Measurements from ENCODE around the gene DDX49.
A peak's percentile ranks its signal among the peaks of the same experiment; 100 is the strongest.

Gene DDX49

DNA sequence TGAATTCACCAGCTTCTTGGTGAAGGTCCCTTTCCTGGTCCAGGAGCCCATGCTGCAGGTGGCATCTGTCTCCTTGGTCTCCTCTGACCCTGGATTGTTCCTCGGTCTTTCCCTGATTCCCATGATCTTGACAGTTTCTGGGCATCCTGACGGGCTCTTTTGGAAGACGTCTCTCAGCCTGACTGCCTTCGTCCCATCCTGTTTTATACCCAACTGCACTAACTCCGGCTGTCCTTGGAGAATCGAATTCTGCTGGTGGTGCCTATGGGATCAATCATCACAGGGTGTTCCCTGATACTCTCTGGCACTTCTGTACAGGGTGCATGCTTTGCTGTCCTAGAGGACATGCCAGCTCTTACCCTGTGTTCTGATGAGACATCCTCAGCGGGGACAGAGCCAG is 42.6 kb upstream of the DDX49 start:
- no peak for DNase-seq (ENCODE audit: low spot score)
- ChIA-PET CTCF (interaction anchor here (0.5 kb wide), 1 partner anchor 900 kb away, joined by 3 read pairs; no protein-coding TSS in a partner anchor), POLR2A (ENCODE audit: low non-redundant PET) (interaction anchor here (0.5 to 0.7 kb wide), 2 partner anchors 287 to 462 kb away, joined by 4 to 5 read pairs; no protein-coding TSS in a partner anchor)
- TF ChIP-seq, protein P1, sequence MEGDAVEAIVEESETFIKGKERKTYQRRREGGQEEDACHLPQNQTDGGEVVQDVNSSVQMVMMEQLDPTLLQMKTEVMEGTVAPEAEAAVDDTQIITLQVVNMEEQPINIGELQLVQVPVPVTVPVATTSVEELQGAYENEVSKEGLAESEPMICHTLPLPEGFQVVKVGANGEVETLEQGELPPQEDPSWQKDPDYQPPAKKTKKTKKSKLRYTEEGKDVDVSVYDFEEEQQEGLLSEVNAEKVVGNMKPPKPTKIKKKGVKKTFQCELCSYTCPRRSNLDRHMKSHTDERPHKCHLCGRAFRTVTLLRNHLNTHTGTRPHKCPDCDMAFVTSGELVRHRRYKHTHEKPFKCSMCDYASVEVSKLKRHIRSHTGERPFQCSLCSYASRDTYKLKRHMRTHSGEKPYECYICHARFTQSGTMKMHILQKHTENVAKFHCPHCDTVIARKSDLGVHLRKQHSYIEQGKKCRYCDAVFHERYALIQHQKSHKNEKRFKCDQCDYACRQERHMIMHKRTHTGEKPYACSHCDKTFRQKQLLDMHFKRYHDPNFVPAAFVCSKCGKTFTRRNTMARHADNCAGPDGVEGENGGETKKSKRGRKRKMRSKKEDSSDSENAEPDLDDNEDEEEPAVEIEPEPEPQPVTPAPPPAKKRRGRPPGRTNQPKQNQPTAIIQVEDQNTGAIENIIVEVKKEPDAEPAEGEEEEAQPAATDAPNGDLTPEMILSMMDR (conservative IDR thresholded peaks at IDR 0.05; ENCODE audit: low read depth) = no peak
- H3K27ac ChIP-seq = peak overlapping the region; percentile 2; the same call in 1 of the 2 replicates

GRCh38 chr19:18878058-18878797 is 41.3 kb upstream of the DDX49 start:
- TF ChIP-seq, protein P1 (conservative IDR thresholded peaks at IDR 0.05; ENCODE audit: low read depth) = no peak
- peak overlapping the region; percentile 2; the same call in 1 of the 2 replicates for H3K27ac ChIP-seq
- ChIA-PET CTCF (interaction anchor here (0.6 kb wide), 2 partner anchors 12 to 17 kb away, joined by 3 read pairs; no protein-coding TSS in a partner anchor), POLR2A (ENCODE audit: low non-redundant PET) (no interaction called here)
- no peak for DNase-seq (ENCODE audit: low spot score)

DNA sequence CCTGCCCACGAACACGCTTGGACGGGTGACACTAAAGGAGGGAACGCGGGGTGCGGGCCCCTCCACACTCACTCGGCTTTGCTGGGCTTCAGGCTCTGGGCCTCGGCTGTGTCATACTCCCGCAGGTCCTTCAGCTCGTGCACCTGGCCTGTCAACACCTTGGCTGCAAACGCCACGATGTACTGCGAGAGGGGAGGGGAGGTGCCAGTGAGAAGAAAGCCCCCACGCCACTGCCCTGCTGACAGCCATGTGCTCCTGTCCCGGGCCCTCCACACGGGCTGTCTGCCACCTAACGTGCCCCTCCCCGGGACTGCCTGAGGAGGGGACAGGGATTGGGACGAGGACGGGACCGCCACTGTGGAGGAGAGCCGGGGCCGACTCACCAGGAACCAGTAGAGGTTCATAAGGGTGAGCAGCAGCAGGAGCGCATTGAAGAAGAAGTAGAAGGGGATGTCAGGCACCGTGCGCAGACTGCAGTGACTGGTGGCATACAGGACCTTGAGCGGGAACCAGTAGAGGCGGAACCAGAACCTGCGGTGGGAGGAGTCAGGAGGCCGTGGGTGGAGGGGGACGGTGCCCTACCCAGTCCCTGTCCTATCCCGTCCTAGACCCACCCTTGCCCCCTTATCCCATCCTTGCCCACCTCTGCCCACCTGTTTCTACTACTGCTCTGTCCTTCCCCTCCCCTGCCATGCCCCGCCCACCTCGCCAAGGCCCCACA is 40.5 kb upstream of the DDX49 start:
- POLR2A ChIA-PET (ENCODE audit: low non-redundant PET) = no interaction called here
- CTCF ChIA-PET = interaction anchor here (0.6 kb wide), 1 partner anchor 17 kb away, joined by 3 read pairs; no protein-coding TSS in a partner anchor
- TF ChIP-seq, protein P1 (conservative IDR thresholded peaks at IDR 0.05; ENCODE audit: low read depth) = no peak
- H3K27ac ChIP-seq = peak overlapping the region; percentile 5; the same call in 1 of the 2 replicates
- DNase-seq (ENCODE audit: low spot score) = no peak

DNA sequence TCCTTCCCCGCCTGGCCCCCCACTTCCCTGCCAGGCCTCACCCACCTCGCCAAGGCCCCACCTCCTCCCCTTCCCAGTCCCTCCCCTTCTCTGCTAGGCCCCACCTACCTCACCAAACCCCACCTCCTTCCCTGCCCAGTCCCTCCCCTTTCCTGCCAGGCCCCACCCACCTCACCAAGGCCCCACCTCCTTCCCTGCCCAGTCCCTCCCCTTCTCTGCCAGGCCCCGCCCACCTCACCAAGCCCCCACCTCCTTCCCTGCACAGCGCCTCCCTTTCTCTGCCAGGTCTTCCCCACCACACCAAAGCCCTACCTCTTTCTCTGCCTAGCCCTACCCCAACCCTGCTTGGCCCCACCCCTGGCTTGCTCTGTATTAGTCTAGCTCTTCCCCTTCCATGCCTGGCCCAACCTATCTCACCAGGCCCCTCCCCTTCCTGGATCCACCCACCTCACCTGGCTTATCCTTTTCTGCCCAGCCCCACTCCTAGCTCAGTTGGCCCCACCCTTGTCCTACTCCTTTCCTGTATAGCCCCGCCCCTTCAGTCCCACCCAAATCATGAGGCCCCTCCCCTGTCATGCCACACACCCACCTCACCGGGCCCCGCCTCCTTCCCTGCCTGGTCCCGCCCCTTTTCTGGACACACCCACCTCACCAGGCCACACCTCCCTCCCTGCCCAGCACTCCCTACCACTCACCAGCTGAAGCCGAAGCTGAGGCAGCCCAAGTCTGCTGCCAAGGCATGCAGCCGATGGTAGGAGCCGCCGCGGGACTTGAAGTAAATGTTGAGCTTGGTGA is 39.7 kb upstream of the DDX49 start:
- DNase-seq (ENCODE audit: low spot score) = peak; percentile 59
- TF ChIP-seq, protein P1 (conservative IDR thresholded peaks at IDR 0.05; ENCODE audit: low read depth) = no peak
- ChIA-PET POLR2A (ENCODE audit: low non-redundant PET) (no interaction called here), CTCF (interaction anchor here (0.5 to 1.5 kb wide), 2 partner anchors 14 to 339 kb away, joined by 3 to 5 read pairs; no protein-coding TSS in a partner anchor)
- peak overlapping the region; percentile 17 for H3K27ac ChIP-seq

DNA sequence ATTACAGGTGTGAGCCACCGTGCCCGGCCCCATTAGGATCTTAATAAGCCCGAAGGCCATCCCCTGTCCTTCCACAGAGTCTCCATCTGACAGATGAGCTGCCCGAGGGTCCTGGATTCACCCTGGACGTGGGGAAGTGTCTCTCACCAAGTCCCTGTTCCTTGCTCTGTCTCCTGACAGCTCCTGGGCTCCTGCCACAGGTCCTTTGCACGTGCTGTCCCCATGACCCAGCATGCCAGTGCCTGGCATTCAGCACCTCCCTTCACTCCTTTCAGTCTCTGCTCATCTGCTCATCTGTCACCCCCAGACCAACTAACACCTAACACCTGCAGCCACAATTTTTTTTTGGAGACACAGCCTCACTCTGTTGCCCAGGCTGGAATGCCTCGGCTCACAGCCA is 38.0 kb upstream of the DDX49 start:
- TF ChIP-seq, protein P1 (conservative IDR thresholded peaks at IDR 0.05; ENCODE audit: low read depth) = no peak
- no peak overlapping the region for H3K27ac ChIP-seq
- DNase-seq (ENCODE audit: low spot score) = no peak
- ChIA-PET CTCF (interaction anchor here (1.5 kb wide), 1 partner anchor 15 kb away, joined by 5 read pairs; no protein-coding TSS in a partner anchor), POLR2A (ENCODE audit: low non-redundant PET) (no interaction called here)

Measured in RWPE1 (cell line).